CD4-positive, alpha-beta T cell treated with Interleukin-4 for 4 hours (primary cell): Measurements from ENCODE around the gene CLEC3A.
"Not testable (repeated sequence)": the region's sequence is repeated elsewhere in the genome, so short reads cannot be mapped to it uniquely, and the experiment has no call there.

Source experiments
- DNase-seq: peaks from one replicate; pipeline ENCODE4 v3.0.0-alpha.2; 2020

Gene CLEC3A, protein sequence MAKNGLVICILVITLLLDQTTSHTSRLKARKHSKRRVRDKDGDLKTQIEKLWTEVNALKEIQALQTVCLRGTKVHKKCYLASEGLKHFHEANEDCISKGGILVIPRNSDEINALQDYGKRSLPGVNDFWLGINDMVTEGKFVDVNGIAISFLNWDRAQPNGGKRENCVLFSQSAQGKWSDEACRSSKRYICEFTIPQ

DNA sequence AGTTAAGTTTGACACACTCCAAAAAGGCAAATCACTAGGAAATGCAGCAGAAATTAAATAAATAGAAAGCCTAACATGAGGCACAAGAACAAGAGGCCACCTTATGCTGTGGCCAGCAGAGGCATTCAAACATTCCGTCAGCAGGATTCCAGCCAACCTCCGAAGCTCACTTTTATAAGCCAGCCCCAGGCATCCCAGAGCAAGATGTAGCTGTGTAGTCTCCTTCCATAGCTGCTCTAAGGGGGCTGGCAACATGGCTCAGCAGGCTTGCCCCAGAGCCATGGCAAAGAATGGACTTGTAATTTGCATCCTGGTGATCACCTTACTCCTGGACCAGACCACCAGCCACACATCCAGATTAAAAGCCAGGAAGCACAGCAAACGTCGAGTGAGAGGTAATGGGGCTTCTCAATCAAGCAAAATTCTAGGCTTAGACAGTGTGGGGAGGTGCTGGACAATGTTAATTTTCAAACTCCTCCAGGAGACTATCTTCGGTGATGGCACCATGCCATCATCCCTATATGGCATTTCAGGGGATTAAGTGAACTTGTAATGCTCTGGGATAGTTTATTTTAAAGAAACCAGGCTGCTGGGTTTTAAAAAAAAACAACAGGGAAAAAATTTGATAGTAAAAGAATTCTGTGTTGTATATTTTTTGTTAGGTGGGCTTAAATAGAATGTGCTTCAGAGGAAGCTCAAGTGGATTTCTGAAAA is at the start of gene CLEC3A:
Gene CLEC3A, plus strand, starts transcription at position 202 of the 714 bp plus-strand sequence. Its CDS starts 79 bp downstream, at position 281.
- DNase-seq: no peak

DNA sequence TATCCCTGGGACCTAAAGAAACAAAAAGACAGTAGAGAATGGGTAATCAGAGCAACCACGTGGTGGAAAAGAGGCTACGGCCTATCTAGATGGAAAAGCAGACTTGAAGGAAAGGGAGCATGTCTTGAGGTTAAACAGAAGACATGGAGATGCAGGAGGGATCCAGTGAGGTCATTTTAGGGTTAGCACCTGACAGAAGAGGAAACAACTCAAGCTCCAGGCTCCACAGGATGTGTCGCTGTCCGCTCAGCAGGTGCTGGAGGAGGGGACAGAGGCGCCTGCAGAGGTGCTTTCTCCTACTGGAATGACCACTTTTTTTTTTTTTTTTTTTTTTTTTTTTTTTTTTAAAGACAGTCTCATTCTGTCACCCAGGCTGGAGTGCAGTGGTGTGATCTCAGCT is 47.5 kb upstream of the CLEC3A start:
- DNase-seq: no peak

DNA sequence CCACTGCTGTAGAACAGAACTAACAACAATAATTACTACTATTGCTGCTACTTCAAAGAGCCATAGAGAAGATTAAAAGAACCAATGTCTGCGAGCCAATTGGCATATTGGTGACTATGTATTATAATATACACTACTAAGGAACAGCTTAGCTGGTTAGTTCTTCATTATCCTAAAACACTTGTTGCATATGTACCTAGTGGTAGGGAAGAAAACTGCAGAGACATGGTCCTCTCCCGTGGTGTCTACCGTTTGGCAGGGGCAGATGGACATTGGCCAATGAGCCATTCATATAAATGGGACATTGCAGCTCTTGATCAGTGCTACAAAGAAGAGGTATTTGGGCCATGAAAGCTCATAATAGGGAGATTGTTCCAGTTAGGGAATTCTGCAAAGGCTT is 46.4 kb upstream of the CLEC3A start:
- no peak for DNase-seq

DNA sequence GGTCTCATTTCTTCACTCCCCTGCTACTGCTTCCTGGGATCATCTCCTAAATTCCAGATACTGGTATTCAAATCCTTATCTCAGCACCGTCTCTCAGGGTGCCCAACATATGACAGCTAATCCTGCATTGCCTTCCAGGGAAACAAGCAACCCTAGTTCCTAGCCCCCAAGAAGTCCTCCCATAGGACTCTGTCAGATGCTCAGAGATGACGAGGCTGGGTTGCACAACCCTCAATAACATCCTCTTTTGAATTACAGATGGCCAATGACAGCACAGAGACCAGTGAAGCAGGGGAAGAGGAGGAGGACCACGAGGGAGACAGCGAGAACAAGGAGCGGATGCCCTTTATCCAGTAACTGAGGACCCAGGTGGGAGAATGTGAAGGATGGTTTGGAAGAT is 45.0 kb upstream of the CLEC3A start:
- no peak for DNase-seq

DNA sequence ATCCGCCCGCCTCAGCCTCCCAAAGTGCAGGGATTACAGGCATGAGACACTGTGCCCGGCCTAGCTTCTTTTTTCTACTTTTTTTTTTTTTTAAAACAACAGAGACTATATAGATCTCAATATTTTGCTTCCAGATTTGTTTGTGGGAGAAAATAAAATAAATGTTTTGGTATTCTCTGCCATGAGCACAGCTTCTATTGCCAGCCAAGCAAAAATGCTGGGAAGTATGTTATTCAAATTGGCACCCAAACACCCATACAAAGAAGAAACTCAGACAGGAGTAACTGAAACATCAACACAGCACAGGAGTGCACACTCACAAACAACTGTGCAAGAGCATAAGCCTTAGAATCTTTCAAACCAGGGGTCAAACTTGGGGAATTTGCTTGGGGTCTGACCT is 37.2 kb upstream of the CLEC3A start:
- no peak for DNase-seq

DNA sequence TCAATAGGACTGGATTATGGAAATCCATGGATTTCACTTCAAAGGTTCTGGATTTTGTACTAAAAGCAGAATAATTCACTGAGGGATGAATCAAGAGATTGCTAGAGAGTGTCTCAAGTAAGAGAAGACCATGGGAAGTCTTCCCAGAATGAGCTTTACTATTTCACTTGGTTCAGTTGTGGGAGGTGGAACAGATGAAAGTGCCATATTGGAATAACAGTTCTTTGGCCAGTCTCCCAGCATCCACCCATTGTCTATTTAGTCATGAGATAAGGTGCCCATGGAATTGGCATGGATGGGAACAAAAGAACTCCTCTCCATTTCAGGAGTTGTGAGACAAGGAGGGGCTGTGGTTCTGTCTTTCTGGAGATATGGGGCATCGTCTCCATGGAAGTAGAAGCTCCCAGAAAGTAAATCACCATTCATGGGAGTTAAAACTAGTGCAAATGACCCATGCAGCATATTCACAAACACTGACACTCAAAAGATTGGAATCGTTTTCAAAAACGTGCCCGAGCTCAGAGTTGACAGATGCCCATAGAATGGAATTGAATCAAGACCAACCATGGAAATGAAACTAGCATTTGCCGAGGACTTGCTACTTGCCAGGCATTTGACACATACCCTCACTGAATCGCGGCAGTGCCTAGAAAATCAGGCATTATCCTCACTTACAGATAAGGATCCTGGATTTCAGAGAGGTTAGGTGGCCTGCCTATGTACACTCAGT is 36.2 kb upstream of the CLEC3A start:
- no peak for DNase-seq

DNA sequence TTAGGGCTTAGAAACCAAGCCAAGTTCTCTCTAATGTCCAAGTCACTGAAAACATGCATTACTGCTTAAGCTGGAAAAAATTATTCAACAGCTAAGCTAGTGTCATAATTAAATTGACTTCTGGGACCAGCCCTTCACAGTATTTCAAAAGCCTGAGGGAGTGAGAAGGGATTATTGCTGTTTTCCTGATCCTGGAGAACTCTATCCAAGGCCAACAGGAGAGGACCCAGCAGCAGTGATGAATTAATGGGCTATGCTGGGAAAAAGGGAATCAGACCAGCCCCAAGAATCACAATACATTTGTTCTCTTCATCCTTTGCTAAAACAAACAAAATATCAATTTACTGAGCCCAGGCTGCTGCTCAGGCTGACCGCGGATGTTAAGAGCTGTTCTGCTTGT is 34.5 kb upstream of the CLEC3A start:
- no peak for DNase-seq

DNA sequence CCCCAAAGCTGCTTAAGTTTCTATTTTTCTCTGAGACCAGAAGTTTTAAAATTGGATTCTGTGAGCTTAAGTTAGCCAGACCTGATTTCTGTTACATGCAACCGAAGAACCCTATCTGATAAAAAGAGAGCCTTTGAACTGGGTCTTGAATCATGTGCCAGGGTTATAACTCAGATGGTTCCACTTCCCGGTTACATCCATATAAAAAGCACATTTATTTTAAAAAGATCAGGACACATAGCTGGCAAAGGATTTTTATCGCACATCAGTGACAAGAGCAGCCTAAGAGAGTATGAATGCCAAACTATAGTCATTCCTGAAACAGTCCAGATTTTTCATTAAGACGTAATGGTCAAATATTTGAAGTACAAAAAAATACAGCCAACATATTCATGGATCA is 32.5 kb upstream of the CLEC3A start:
- DNase-seq: no peak

DNA sequence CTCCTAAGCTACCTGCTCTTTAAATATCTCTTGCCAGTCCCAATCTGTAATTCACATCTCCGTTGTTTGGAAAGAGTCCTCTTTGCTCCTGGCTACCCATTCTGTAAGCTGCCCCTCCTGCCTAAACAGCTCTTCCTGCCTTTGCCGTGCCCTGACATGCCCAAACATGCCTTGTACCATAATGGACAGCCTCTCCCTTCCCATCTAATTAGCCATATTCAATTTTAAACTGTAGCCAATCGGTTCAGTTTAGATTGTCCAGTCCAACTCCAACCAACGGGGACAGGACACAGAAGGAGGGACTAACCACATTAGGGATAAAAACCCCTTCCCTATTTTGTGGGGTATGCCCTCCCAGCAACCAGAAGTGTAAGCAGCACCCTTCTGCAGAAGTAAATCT is 30.6 kb upstream of the CLEC3A start:
- no peak for DNase-seq

DNA sequence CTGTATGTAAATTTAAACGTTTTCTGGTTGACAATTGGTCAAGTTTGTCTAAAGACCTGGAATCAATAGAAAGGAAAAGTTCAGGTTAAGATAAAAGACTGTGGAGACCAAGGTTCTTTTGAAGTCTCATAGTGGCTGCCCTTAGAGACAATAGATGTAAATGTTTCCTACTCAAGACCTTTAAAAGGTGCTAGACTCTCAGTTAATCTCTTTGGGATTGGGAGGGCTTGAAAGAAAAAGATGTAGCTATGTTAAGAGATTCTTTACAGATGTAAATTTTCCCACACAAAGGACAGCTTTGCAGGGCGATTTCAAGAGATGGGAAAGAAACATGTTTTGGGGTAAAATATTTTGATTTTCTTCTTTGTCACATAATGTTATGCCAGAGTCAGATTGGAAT is 30.0 kb upstream of the CLEC3A start:
- not testable (repeated sequence) for DNase-seq

DNA sequence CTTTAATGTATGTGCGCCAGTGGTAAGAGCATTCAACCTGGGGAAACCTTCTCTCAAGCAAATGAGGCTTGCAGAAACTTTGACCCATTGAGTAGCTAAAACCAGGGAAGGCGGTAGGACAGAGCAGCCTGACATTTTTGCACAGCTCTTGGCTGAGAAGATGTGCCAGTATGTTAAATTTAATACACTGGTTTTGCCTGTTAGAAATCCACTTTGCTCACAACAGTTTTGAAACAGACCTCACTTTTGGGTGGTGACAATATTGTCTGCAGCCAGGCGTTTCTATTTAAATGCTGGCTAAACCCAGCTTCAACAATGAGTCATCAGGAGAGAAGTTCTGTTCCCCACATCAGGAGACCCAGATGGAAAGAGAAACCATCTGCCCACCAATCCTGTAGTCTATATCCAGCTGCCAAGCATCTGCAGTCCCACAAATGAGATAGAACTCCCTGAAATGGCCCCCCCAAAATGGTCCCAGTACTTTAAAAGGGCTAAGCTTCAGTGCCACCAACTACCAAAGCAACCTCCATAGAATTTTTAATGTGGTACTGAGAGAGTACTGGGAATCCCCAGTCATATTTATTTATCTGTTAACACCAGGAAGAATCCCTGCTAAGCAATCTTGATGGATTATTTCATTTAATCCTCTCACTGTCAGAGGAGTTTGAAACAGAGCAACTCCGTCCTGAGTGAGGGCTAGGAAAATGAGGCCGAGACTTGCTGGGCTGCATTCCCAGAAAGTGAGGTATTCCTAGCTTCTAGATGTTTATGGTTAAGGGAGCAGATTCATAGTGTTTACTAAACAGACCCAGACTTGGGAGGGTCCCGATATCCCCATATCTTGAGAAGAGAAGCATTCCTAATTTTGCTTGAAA is 29.0 kb upstream of the CLEC3A start:
- DNase-seq: no peak

DNA sequence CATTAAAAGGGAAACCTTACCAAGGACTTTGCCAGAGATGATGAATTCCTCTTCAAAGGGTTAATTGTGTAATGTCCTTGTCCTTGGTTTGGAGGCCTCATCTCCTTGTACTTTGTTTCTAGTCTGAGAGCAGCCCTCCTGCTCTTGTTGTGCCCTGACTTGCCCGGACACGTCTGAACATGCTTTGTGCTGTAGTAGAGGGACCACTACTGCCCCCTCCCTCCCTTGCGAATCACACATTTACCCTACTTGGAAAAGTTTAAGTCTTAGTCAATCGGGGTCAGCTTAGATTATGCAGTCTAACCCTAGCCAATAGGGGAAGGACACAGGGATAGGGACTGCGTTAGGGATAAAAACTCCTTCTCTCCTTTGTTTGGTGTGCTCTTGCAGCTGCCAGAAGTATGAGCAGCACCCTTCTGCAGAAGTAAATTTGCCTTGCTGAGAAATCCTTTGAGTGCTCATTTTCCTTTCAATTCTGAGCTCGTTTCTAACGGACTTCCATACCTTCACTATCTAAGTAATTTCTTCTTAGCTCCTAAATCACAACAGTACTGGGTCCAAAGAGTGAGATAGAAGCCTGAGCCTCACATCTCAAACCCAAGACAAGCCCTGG is 26.4 kb upstream of the CLEC3A start:
- no peak for DNase-seq

DNA sequence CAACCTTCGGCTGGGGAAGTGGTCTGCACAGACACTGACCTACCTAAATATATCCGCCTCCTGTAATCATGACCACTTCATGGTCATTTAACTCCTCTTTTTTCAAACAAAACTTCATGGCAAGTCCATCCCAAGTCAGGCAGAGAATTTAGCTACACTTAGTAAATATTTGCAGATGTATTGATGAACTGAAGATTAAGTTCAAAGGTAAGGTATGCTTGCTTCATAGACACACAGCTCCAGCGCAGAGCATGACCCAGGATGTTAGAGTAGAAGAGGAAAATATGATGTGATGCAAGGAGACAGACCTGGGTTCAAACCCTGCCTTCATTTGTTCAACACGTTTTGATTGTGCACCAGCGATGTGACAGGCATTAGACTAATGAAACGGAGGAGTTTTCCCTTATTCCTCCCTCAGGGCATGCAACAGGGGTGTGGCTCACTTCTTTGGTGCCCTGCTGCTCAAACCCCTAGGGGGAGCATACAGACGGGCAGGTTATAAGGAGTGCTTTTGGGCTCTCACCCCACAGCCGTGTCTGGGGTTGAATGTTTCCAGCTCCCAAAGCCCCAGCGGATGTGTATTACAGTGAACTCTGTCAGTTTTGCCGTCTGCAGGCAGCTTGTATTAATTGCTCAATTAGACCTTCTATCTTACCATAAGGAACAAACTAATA is 23.9 kb upstream of the CLEC3A start:
- DNase-seq: no peak

DNA sequence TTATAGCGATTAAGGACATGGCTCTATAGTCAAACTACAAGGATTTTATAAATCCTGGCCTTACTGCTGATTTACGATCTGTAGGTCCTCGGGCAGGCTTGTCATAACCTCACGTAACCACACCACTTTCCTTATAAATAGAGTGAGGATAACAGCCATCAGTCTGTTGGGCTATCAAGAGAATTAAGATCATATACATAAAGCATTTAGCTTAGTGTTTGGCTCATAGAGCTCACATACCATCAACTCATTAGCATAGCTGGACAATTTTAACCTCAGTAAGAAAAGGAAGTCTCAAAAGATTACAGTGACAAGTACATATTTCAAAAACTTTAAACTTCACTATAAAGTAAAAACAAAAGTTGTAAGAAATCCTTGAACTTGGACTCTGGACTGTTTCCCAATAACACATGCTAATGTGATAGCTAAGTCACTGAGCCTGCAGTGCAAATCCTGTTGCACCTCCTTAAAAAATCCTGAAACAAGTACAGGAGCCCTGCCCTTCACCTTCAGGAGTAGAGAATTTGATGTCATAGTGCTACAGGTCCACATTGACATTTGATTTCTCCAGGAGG is 20.8 kb upstream of the CLEC3A start:
- DNase-seq: no peak

DNA sequence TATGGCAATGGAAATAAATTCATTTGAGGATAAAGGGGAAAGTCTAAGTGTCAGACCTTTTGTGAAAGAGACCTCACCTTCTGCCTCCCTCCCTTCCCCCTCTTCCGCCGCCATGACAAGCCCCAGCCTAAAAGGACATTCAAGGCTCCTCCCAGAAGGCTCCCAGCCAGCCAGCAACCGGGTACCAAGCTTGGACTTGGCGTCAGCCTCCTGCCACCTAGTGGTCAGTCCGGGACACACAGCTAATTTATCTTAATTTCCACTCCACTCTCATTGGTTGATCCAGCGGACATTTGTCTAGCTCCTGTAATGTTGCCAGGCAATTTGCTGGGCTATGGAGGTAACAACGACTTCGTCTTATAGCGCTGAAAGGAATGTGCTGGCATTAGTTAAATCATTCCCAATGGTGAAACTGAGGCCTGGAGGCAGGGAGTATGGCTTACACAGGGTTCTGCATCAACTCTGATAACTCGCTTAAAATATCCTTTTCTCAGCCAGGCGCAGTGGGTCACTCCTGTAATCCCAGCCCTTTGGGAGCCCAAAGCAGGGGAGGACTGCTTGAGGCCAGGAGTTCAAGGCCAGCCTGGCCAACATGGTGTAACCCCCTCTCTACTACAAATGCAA is 19.3 kb upstream of the CLEC3A start:
- peak; percentile 57 for DNase-seq

DNA sequence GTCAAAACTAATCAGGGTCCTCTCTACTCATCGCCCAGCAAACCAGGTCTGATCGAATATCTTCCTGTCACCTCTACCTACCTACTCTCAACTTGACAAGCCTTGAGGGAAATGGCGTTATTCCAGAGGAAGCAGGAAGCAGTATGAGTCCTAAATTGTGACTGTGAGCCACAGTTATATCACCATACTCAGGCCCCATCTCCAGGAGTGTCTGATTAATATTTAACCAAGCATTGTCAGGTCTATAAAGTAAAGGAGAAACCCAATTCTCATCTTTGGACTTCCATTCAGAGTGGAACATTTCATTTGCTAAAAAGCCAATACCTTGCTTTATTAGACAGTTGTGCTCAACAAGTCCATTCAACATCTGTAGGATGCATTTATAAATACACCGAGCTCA is 17.8 kb upstream of the CLEC3A start:
- DNase-seq: no peak

DNA sequence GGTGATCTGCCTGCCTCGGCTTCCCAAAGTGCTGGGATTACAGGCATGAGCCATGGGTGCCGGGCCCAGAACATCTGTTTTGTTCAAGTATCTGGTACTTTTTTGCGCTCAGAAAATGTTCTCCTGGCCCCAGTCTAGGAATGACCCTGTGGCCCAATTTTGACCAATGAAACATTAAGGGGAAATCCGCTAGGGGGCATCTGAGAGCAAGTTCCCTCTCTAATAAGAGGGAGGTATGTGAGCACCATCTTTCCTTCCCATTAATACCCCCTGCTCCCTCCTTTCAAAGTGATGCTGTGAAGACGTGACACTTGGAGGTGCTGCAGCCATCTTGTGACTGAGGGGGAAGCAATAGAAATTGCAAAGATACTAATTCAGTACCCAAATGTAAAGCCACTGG is 16.5 kb upstream of the CLEC3A start:
- no peak for DNase-seq

DNA sequence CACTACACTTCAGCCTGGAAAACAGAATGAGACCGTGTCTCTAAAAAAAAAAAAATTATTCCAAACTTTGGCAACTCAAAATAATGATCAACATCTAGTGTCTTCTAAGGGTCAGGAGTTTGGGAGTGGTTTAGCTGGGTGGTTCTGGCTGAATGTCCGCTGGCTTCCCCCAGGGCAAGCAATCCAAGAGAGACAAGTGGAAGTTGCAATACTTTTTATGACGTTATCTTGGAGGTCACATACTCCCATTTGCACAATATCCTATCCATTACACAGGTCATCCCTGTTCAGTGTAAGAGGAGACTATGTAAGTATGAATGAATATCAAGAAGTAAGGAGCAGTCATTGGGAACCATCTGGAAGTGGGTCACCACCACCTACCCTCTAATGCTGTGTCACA is 15.2 kb upstream of the CLEC3A start:
- DNase-seq: no peak

DNA sequence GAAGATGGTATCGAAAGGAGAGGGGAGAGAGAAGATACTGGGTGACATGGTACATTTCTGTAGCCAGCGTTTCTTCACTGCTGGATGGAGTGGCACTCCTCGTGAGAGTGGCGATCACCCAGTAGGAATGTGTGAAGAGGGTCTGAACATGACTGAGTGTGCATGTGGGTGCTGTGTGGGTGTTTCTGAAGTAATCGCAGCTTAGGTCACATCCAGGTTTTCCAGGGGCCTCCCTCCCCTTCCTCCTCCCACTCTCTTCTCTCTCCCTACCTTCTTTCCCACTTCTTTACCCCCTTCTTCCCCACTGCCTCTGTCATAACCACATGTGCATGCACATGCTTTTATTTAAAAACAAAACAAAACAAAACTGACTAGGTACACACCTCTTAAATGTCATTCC is 1.8 kb downstream of the CLEC3A start:
- no peak for DNase-seq

DNA sequence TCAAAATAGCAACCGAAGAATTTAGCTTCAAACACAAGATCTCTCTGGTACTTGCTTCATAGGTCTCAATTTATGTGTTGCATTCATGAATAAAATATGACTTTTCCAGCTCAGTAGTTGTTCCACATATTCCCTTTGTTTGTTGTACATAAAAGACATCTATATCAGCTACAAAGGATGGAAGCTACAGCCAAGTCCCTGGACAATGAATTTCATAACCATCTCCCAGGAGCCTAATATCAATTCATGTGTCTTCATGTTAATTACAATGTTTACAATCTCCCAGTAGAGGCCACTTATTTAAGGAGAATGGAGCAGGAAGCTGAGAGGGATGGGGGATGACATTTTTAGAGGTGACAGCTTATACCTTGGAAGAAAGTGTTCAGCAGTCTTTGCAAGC is 3.3 kb downstream of the CLEC3A start:
- no peak for DNase-seq

DNA sequence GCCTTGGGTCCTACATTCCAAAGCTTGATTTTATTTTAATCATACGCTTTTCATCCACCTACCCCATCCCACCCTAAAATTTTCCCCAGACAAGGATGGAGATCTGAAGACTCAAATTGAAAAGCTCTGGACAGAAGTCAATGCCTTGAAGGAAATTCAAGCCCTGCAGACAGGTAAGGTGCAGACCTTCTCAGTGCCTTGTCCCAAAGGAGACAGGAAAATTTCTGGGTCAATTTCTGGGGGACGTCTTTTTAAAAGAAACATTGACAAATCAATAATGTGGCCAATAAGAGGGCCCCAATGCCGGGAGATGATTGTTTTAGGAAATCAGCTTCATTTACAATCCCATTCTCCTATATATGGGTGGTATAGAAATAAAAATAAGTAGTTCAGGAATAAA is 5.7 kb downstream of the CLEC3A start:
- DNase-seq: no peak
